ENCODE measurements around the gene VARS2.

The VARS2 gene

DNA sequence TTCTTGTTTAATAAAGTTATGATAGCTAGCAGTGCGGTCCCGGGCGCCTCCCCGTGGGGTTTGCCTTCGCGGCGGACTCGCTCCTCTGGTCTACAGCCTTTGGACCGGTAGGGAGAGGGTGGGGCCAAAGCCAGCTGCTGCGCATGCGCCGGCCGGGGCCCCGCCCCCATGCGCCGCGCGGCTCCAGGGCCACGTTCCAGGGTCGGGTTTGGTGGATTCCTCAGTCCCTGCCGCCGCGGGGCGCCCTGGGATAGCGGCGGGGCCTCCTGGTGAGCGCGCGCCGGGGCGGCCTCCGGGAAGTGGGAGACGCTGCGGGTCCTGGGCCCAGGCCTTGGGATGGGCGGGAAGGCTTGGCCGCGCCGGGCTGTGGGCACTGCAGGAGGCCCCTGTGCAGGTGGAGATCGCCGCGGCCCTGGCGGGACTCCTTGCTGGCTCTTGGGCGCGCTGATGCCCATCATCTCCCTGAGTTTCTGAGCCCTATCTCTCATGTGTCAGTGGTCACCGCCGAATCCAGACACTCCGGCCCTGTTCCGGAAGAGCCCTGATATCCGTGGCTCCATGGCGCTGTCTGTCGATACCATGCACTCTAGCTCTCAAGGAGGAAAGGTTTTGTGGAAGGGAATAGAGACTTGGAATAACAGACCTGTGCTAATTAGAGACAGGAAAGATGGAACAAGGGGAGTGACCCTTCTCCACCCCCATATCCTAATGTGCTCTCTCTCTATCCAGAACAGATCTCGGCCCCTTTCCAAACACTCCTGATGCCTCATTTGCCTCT is at the start of gene VARS2:
TSS of gene VARS2 (plus strand) at position 163 of the 778 bp plus-strand sequence. CDS start at position 762, 599 bp downstream.
- TF ChIP-seq TCF12 (IDR thresholded peaks at IDR 0.05; ENCODE audit: low read depth) (peak; percentile 66; the same call in 1 of the 2 replicates), YY1 (IDR thresholded peaks at IDR 0.05; ENCODE audit: low read depth) (peak; percentile 18; the same call in 1 of the 2 replicates), NFIC (IDR thresholded peaks at IDR 0.05) (peak; percentile 36; the same call in 1 of the 2 replicates), TAF1 (IDR thresholded peaks at IDR 0.05; ENCODE audit: low read depth) (peak; percentile 66; the same call in 1 of the 2 replicates), RAD21 (IDR thresholded peaks at IDR 0.05; ENCODE audit: low read depth) (peak; percentile 42; the same call in 1 of the 2 replicates), CEBPB (IDR thresholded peaks at IDR 0.05) (no peak; the same call in 1 of the 2 replicates), EP300 (IDR thresholded peaks at IDR 0.05; ENCODE audit: borderline replicate concordance) (peak; percentile 59; the same call in 1 of the 2 replicates), FOXM1 (IDR thresholded peaks at IDR 0.05; ENCODE audit: borderline replicate concordance, low read depth) (no peak), CREB1 (IDR thresholded peaks at IDR 0.05; ENCODE audit: low read depth) (no peak), TEAD4 (IDR thresholded peaks at IDR 0.05) (peak; percentile 67; the same call in 1 of the 2 replicates), EGR1 (IDR thresholded peaks at IDR 0.05) (0 out of 2 replicates have a peak, but pooled peaks have one; percentile 2), ZBTB7A (IDR thresholded peaks at IDR 0.05; ENCODE audit: low read depth) (0 out of 2 replicates have a peak, but pooled peaks have one; percentile 23)
- TF ChIP-seq, protein P1, sequence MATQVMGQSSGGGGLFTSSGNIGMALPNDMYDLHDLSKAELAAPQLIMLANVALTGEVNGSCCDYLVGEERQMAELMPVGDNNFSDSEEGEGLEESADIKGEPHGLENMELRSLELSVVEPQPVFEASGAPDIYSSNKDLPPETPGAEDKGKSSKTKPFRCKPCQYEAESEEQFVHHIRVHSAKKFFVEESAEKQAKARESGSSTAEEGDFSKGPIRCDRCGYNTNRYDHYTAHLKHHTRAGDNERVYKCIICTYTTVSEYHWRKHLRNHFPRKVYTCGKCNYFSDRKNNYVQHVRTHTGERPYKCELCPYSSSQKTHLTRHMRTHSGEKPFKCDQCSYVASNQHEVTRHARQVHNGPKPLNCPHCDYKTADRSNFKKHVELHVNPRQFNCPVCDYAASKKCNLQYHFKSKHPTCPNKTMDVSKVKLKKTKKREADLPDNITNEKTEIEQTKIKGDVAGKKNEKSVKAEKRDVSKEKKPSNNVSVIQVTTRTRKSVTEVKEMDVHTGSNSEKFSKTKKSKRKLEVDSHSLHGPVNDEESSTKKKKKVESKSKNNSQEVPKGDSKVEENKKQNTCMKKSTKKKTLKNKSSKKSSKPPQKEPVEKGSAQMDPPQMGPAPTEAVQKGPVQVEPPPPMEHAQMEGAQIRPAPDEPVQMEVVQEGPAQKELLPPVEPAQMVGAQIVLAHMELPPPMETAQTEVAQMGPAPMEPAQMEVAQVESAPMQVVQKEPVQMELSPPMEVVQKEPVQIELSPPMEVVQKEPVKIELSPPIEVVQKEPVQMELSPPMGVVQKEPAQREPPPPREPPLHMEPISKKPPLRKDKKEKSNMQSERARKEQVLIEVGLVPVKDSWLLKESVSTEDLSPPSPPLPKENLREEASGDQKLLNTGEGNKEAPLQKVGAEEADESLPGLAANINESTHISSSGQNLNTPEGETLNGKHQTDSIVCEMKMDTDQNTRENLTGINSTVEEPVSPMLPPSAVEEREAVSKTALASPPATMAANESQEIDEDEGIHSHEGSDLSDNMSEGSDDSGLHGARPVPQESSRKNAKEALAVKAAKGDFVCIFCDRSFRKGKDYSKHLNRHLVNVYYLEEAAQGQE (IDR thresholded peaks at IDR 0.05; ENCODE audit: low read depth): no peak
- TF ChIP-seq, protein P2, sequence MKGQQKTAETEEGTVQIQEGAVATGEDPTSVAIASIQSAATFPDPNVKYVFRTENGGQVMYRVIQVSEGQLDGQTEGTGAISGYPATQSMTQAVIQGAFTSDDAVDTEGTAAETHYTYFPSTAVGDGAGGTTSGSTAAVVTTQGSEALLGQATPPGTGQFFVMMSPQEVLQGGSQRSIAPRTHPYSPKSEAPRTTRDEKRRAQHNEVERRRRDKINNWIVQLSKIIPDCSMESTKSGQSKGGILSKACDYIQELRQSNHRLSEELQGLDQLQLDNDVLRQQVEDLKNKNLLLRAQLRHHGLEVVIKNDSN (IDR thresholded peaks at IDR 0.05): no peak
- TF ChIP-seq, protein P3, sequence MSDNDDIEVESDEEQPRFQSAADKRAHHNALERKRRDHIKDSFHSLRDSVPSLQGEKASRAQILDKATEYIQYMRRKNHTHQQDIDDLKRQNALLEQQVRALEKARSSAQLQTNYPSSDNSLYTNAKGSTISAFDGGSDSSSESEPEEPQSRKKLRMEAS (IDR thresholded peaks at IDR 0.05): peak; percentile 86; the same call in 1 of the 2 replicates

- no peak for TF ChIP-seq CREB1 (IDR thresholded peaks at IDR 0.05; ENCODE audit: low read depth)
Observed at GRCh38 chr6:30864325-30864724, 49.7 kb upstream of the VARS2 start.

GRCh38 chr6:30870546-30870945 is 43.5 kb upstream of the VARS2 start:
- no peak for TF ChIP-seq TAF1 (IDR thresholded peaks at IDR 0.05; ENCODE audit: low read depth)
- TF ChIP-seq EGR1 (IDR thresholded peaks at IDR 0.05): no peak

DNA sequence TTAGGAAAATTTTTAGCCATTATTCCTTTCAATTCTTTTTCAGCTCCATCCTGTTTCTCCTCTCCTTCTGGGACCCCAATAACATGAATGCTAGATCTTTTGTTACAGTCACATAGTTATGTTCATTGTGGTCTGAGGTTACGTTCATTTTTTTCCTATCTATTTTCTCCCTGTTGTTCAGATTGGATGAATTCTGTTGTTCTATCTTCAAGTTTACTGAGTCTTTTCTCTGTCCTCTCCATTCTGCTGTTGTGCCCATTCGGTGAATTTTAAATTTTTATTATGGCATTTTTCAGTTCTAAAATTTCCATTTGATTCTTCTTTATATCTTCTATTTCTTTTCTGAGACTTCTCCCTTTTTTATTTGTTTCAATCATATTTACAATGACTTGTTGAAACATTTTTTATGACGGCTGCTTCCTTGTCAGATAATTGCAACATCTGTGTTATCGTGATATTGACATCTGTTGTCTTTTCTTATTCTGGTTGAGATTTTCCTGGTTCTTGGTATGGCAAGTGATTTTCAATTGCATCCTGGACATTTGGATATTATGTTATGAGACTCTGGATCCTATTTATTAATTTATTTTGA is 42.4 kb upstream of the VARS2 start:
- TF ChIP-seq EP300 (IDR thresholded peaks at IDR 0.05; ENCODE audit: borderline replicate concordance): no peak
- TF ChIP-seq FOXM1 (IDR thresholded peaks at IDR 0.05; ENCODE audit: borderline replicate concordance, low read depth): no peak
- no peak for TF ChIP-seq NFIC (IDR thresholded peaks at IDR 0.05)
- no peak for TF ChIP-seq CREB1 (IDR thresholded peaks at IDR 0.05; ENCODE audit: low read depth)
- no peak for TF ChIP-seq RAD21 (IDR thresholded peaks at IDR 0.05; ENCODE audit: low read depth)
- TF ChIP-seq, protein P2 (IDR thresholded peaks at IDR 0.05): no peak
- TF ChIP-seq TAF1 (IDR thresholded peaks at IDR 0.05; ENCODE audit: low read depth): no peak
- TF ChIP-seq, protein P3 (IDR thresholded peaks at IDR 0.05): no peak
- TF ChIP-seq EGR1 (IDR thresholded peaks at IDR 0.05): no peak
- TF ChIP-seq TCF12 (IDR thresholded peaks at IDR 0.05; ENCODE audit: low read depth): no peak
- no peak for TF ChIP-seq YY1 (IDR thresholded peaks at IDR 0.05; ENCODE audit: low read depth)

DNA sequence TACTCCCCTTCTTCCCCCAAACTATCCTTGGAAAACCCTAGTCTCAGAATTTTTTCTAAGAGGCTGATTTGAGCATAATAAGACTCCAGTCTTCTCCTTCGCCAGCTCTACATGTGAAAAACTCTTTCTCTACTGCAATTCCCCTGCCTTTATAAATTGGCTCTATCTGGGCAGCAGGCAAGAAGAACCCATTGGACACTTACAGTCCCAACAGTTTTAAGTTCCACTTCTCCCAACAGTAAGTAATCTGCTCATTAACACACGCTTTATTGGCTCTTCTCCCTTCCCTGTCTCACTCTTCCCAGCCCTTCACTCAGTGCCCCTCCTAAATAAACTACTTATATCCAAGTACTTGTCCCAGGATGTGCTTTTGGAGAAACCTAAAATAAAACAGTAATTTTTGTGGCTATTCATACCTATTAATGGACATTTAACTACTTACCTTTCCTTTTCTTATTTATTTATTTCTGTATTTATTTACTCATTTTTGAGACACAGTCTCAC is 40.8 kb upstream of the VARS2 start:
- TF ChIP-seq NFIC (IDR thresholded peaks at IDR 0.05): no peak
- TF ChIP-seq, protein P3 (IDR thresholded peaks at IDR 0.05): no peak
- TF ChIP-seq, protein P1 (IDR thresholded peaks at IDR 0.05; ENCODE audit: low read depth): no peak
- no peak for TF ChIP-seq YY1 (IDR thresholded peaks at IDR 0.05; ENCODE audit: low read depth)
- no peak for TF ChIP-seq TCF12 (IDR thresholded peaks at IDR 0.05; ENCODE audit: low read depth)
- TF ChIP-seq, protein P2 (IDR thresholded peaks at IDR 0.05): no peak
- TF ChIP-seq CREB1 (IDR thresholded peaks at IDR 0.05; ENCODE audit: low read depth): no peak
- TF ChIP-seq RAD21 (IDR thresholded peaks at IDR 0.05; ENCODE audit: low read depth): no peak
- no peak for TF ChIP-seq EP300 (IDR thresholded peaks at IDR 0.05; ENCODE audit: borderline replicate concordance)
- no peak for TF ChIP-seq EGR1 (IDR thresholded peaks at IDR 0.05)

Data from Ishikawa (cell line).